K562 (cell line): ENCODE results near the gene LZTR1. TPM values are rescaled to one million over a fixed set of nuclear protein-coding genes. Genes with fewer than 3 reads are reported as not detected.

ENCODE experiments used
- ATF3 ChIP-seq, 2 experiments: fragments of 450-650 bp in 1 of 2; sonication (generic) in 1 of 2; formaldehyde crosslinking in 1 of 2; IDR thresholded peaks in 1 of 2; conservative IDR thresholded peaks in 1 of 2; 2 replicates each; pipeline versions ENCODE4 v1.6.1 to v1.8.1; 2016 to 2023; ENCODE audit warnings: mild to moderate bottlenecking in 2 of 2, moderate library complexity in 2 of 2, inconsistent platforms in 1 of 2, missing genetic modification reagents in 1 of 2
- C11orf30 ChIP-seq: fragments of 450-650 bp; IDR thresholded peaks from 2 replicates; pipeline ENCODE4 v1.6.1; 2016; ENCODE audit warnings: low read depth, mild to moderate bottlenecking
- CBX2 ChIP-seq: fragments of 200-600 bp; sonication (generic); IDR thresholded peaks from one replicate; pipeline ENCODE4 v1.6.1; 2012; ENCODE audit warnings: mild to moderate bottlenecking, low read length, inconsistent platforms; ENCODE audit not compliant: insufficient read depth, poor library complexity, severe bottlenecking
- E2F1 ChIP-seq: sonication (generic); formaldehyde crosslinking; IDR thresholded peaks from 2 replicates; pipeline ENCODE4 v1.8.1; 2023; ENCODE audit warnings: mild to moderate bottlenecking, missing genetic modification reagents, moderate library complexity
- ETS2 ChIP-seq: IDR thresholded peaks from 2 replicates; pipeline ENCODE4 v1.6.1; 2016; ENCODE audit warnings: borderline replicate concordance, missing genetic modification characterization, mild to moderate bottlenecking, moderate library complexity, missing compliant biosample characterization; ENCODE audit not compliant: poor library complexity, severe bottlenecking
- HCFC1 ChIP-seq: IDR thresholded peaks from 2 replicates; pipeline ENCODE4 v1.6.1; 2012; ENCODE audit warnings: low read depth, low read length, improper control_type of control experiment
- HDAC3 ChIP-seq: fragments of 450-650 bp; IDR thresholded peaks from 2 replicates; pipeline ENCODE4 v1.6.1; 2018; ENCODE audit warnings: borderline replicate concordance, mild to moderate bottlenecking, moderate library complexity; ENCODE audit not compliant: partially characterized antibody
- MXD1 ChIP-seq: fragments of 250-450 bp; sonication (Bioruptor Pico); IDR thresholded peaks from 2 replicates; pipeline ENCODE4 v1.8.0; 2021; ENCODE audit warnings: borderline replicate concordance, mild to moderate bottlenecking, moderate library complexity; ENCODE audit not compliant: poor library complexity, severe bottlenecking
- MYC ChIP-seq, 2 experiments: fragments of 250-450 bp in 1 of 2; sonication (Bioruptor Pico) in 1 of 2; IDR thresholded peaks; 2 replicates each; pipeline versions ENCODE4 v1.5.1 to v1.6.1; 2012 to 2021; ENCODE audit warnings: low read depth in 2 of 2, borderline replicate concordance in 1 of 2, improper control_type of control experiment in 1 of 2, low read length in 1 of 2, mild to moderate bottlenecking in 1 of 2, moderate library complexity in 1 of 2
- NONO ChIP-seq, 2 experiments: fragments of 200-400 bp in 1 of 2; fragments of 450-650 bp in 1 of 2; formaldehyde crosslinking in 1 of 2; IDR thresholded peaks; 2 replicates each; pipeline ENCODE4 v1.6.1; 2017; ENCODE audit warnings: low read depth in 2 of 2, mild to moderate bottlenecking in 2 of 2, moderate library complexity in 2 of 2, low read length in 1 of 2
- SIN3A ChIP-seq, 2 experiments: fragments of 150-350 bp in 1 of 2; IDR thresholded peaks; 2 replicates each; pipeline ENCODE4 v1.6.1; 2011 to 2016; ENCODE audit warnings: borderline replicate concordance in 2 of 2, low read depth in 2 of 2, low read length in 2 of 2, mild to moderate bottlenecking in 2 of 2, moderate library complexity in 2 of 2; ENCODE audit not compliant: control insufficient read depth in 1 of 2
- TAF1 ChIP-seq: IDR thresholded peaks from 2 replicates; pipeline ENCODE4 v1.6.1; 2011; ENCODE audit warnings: mild to moderate bottlenecking, low read length, moderate library complexity; ENCODE audit not compliant: insufficient read depth, control insufficient read depth, severe bottlenecking; ENCODE audit errors: extremely low read depth
- ZKSCAN3 ChIP-seq: fragments of 250-450 bp; sonication (Bioruptor Pico); IDR thresholded peaks from 2 replicates; pipeline ENCODE4 v1.4.0; 2020
- ZMIZ1 ChIP-seq, 2 experiments: fragments of 150-350 bp in 1 of 2; IDR thresholded peaks; 2 replicates each; pipeline ENCODE4 v1.6.1; 2012 to 2016; ENCODE audit warnings: low read depth in 2 of 2, low read length in 2 of 2, mild to moderate bottlenecking in 1 of 2, moderate library complexity in 1 of 2
- ZNF133 ChIP-seq: fragments of 250-450 bp; sonication (Bioruptor Pico); IDR thresholded peaks from 2 replicates; pipeline ENCODE4 v1.4.0; 2020; ENCODE audit warnings: mild to moderate bottlenecking
- ZNF347 ChIP-seq: fragments of 450-650 bp; formaldehyde crosslinking; IDR thresholded peaks from 2 replicates; pipeline ENCODE4 v1.4.0; 2020; ENCODE audit warnings: low read depth, mild to moderate bottlenecking, moderate library complexity
- ZNF586 ChIP-seq: fragments of 450-650 bp; formaldehyde crosslinking; conservative IDR thresholded peaks from 2 replicates; pipeline ENCODE4 v1.4.0; 2020; ENCODE audit warnings: mild to moderate bottlenecking, moderate library complexity
- ZNF699 ChIP-seq: fragments of 250-450 bp; sonication (Bioruptor Pico); IDR thresholded peaks from 2 replicates; pipeline ENCODE4 v1.8.0; 2021; ENCODE audit warnings: mild to moderate bottlenecking, moderate library complexity; ENCODE audit not compliant: insufficient replicate concordance
- polyA plus RNA-seq, 8 experiments: library from polyadenylated mRNA; depleted of rRNA in 4 of 8; stranded (reverse) in 5 of 8; unstranded in 3 of 8; fragments of >200 nt; fragmentation: Nextera tagmentation in 2 of 8; fragmentation: Illumina TruSeq in 1 of 8; extraction: Ambion mirVana in 2 of 8; extraction: Trizol in 1 of 8; gene quantifications; 2 replicates each; pipeline versions ENCODE4 v1.2.1 to v1.2.3, GENCODE V29; 2011 to 2014; ENCODE audit warnings: inconsistent platforms in 1 of 8, missing spikeins in 1 of 8
- total RNA-seq, 7 experiments: library from RNA; depleted of rRNA in 6 of 7; stranded (reverse); fragments of >200 nt in 6 of 7; fragmentation: Illumina TruSeq in 2 of 7; extraction: Trizol in 2 of 7; gene quantifications; 2 replicates each; pipeline versions ENCODE4 v1.2.1 to v1.2.3, GENCODE V29; 2011 to 2021; ENCODE audit warnings: low replicate concordance in 1 of 7

Gene LZTR1
- total and polyA plus RNA-seq, 9 of the 15 experiments (the other 6 are each of a cell fraction or from before 2014, with no cell fraction given) = 2.2 to 135 (median 63.0) TPM

- peak; percentile 47; the same call in 1 of the 2 replicates for TF ChIP-seq MYC (IDR thresholded peaks at IDR 0.05; ENCODE audit: low read depth, low read length)
- 0 out of 2 replicates have a peak, but pooled peaks have one; percentile 42 for TF ChIP-seq MYC (CRISPR knock-in tag; IDR thresholded peaks at IDR 0.05; ENCODE audit: borderline replicate concordance, low read depth)
- TF ChIP-seq TAF1 = no peak
- TF ChIP-seq HCFC1 = peak; percentile 49; the same call in 1 of the 2 replicates
- no peak for TF ChIP-seq ATF3 (IDR thresholded peaks at IDR 0.05)
- peak; percentile 76; the same call in 1 of the 2 replicates for TF ChIP-seq ATF3 (CRISPR knock-in tag; conservative IDR thresholded peaks at IDR 0.05)
- no peak for TF ChIP-seq MXD1 (CRISPR knock-in tag)
- TF ChIP-seq SIN3A (IDR thresholded peaks at IDR 0.05; ENCODE audit: borderline replicate concordance in 2 of 2, control insufficient read depth in 1 of 2, low read depth in 2 of 2, low read length in 2 of 2) = peak in 1 of 2 experiments; percentile 58; a peak in 1 of 4 replicates
- no peak for TF ChIP-seq HDAC3
- TF ChIP-seq ZMIZ1 (IDR thresholded peaks at IDR 0.05; ENCODE audit: low read depth in 2 of 2, low read length in 2 of 2) = no peak
- no peak for TF ChIP-seq CBX2
- no peak for TF ChIP-seq ZNF347 (CRISPR knock-in tag)
- TF ChIP-seq NONO (IDR thresholded peaks at IDR 0.05; ENCODE audit: low read depth in 2 of 2, low read length in 1 of 2) = no peak
- TF ChIP-seq ZNF133 = peak; percentile 73; the same call in 1 of the 2 replicates
- no peak for TF ChIP-seq C11orf30
- no peak for TF ChIP-seq ETS2 (tag)
- no peak for TF ChIP-seq ZNF699 (CRISPR knock-in tag)
- TF ChIP-seq ZKSCAN3 (CRISPR knock-in tag) = no peak
- peak; percentile 87 for TF ChIP-seq E2F1 (CRISPR knock-in tag)
- TF ChIP-seq ZNF586 (CRISPR knock-in tag) = no peak
Measured at GRCh38 chr22:21009638-21010425, 27.7 kb downstream of the LZTR1 start (continued).
